ENCODE data around the gene ZDHHC3.
"Not testable (repeated sequence)": the region's sequence is repeated elsewhere in the genome, so short reads cannot be mapped to it uniquely, and the experiment has no call there.

The ZDHHC3 gene

DNA sequence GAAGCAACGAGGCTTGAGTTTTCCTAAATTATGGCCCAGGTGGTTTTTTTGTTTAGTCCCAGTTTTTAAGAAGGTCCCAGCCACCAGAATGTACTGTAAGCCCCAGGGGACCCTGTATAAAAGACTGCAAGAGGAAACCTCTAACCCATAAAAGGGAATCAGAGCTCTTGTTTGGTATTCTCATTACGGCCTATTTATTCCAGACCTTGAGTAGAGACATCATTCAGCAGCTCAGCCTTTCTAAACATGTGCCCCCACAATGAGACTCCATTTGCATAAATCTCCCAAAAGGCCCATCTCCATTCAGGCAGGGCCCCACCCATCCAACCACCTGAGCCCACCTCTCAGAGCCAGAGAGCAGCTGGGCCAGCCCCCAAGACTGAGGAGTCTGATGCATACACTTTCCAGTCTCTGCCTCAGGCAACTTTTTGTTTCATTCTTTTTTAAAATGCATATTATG lies 25.7 kb downstream of the ZDHHC3 start:
- peaks cover 15% of the 10 kb centered on the region for H3K4me1 ChIP-seq (ENCODE audit: control insufficient read depth, insufficient read depth, low read length)
- no peak overlapping the region for H3K4me3 ChIP-seq (ENCODE audit: low read depth, low read length)
- peaks cover 23% of the 10 kb centered on the region; the same call in 1 of the 2 replicates for H3K36me3 ChIP-seq (ENCODE audit: control insufficient read depth, insufficient read depth, low read length)
- H3K9me3 ChIP-seq (ENCODE audit: control insufficient read depth, insufficient read depth, low read length), result no peaks in the 10 kb centered on the region
- no peaks in the 10 kb centered on the region for H3K27me3 ChIP-seq (ENCODE audit: control insufficient read depth, insufficient read depth, low read length)
- H3K9ac ChIP-seq (ENCODE audit: low read depth, low read length), result no peak overlapping the region
- H3K27ac ChIP-seq (ENCODE audit: low read depth, low read length), result peak overlapping the region; percentile 53

DNA sequence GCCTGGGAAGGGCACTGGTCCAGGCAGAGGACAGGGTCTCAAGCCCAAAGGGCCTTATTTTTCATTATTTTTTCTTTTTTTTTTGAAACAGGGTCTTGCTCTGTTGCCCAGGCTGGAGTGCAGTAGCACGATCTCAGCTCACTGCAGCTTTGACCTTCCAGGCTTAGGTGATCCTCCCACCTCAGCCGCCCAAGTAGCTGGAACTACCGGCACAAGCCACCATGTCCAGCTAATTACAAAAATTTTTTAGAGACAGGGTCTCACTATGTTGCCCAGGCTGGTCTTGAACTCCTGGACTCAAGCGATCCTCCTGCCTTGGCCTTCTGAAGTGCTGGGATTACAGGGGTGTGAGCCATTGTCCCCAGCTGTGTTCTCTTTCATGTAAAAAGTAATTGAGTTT lies 26.2 kb downstream of the ZDHHC3 start:
- H3K4me3 ChIP-seq (ENCODE audit: low read depth, low read length); H3K9me3 ChIP-seq (ENCODE audit: control insufficient read depth, insufficient read depth, low read length); H3K9ac ChIP-seq (ENCODE audit: low read depth, low read length); H3K27me3 ChIP-seq (ENCODE audit: control insufficient read depth, insufficient read depth, low read length): not testable (repeated sequence)
- Histone ChIP-seq H3K27ac (ENCODE audit: low read depth, low read length) (peak overlapping the region; percentile 53), H3K36me3 (ENCODE audit: control insufficient read depth, insufficient read depth, low read length) (peaks cover 24% of the 10 kb centered on the region; the same call in 1 of the 2 replicates), H3K4me1 (ENCODE audit: control insufficient read depth, insufficient read depth, low read length) (peaks cover 15% of the 10 kb centered on the region)

DNA sequence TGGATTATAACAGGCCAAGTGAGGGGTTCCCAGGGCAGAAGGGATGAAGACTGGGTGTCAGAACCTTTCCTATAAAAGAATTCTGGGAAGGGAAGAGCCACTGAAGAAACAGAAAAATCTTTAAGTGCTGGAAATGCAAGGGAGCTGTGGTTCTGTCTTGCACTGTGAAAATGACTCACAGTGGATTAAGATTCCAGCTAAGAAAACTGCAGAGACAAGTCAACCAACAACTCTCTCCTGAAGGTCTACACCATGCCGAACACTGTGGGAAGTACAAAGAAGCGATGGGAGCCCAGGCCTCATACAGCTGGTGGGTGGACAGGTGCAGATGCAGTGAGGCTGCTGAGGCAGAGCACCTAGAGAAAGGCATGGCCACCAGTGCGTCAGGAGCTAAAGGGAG lies 27.7 kb downstream of the ZDHHC3 start:
- no peaks in the 10 kb centered on the region for H3K27me3 ChIP-seq (ENCODE audit: control insufficient read depth, insufficient read depth, low read length)
- H3K27ac ChIP-seq (ENCODE audit: low read depth, low read length), result no peak overlapping the region
- no peaks in the 10 kb centered on the region for H3K9me3 ChIP-seq (ENCODE audit: control insufficient read depth, insufficient read depth, low read length)
- H3K4me3 ChIP-seq (ENCODE audit: low read depth, low read length), result no peak overlapping the region
- H3K9ac ChIP-seq (ENCODE audit: low read depth, low read length), result no peak overlapping the region
- H3K4me1 ChIP-seq (ENCODE audit: control insufficient read depth, insufficient read depth, low read length), result peaks cover 15% of the 10 kb centered on the region
- peaks cover 19% of the 10 kb centered on the region for H3K36me3 ChIP-seq (ENCODE audit: control insufficient read depth, insufficient read depth, low read length)

DNA sequence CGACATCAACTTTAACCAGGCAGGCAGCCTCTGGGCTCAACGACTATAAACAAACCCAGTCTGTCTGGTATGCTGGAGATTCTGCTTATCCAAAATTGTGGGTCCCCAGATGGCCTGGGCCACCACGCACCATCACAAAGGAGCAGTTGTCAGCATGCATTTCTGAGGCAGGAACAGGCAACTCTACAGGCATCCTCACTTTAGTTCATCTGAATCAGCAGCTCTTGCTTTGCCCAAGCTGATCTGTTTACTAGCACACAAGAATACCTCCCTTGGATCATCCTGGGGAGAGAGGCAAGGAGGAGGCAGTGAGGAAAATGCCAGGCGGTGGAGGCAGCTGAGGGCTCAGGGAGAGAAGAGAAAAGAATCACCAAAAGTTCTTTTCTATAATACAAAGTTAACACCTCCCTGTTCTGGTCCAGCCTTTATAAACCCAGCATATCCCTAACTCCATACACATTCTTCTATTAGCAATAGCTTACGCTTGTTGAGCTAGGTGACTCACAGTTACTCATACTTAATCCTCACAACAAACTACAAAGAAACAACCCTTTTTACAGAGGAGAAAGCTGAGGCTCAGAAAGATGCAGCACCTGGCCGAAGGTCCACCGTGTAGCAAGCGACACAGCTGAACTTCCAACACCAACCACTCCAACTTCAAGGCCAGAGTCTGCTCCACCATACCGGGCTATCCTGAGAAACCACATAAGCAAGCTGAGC lies 33.6 kb downstream of the ZDHHC3 start:
- H3K27ac ChIP-seq (ENCODE audit: low read depth, low read length), result no peak overlapping the region
- H3K27me3 ChIP-seq (ENCODE audit: control insufficient read depth, insufficient read depth, low read length), result no peaks in the 10 kb centered on the region
- no peak overlapping the region for H3K4me3 ChIP-seq (ENCODE audit: low read depth, low read length)
- peaks cover 65% of the 10 kb centered on the region for H3K36me3 ChIP-seq (ENCODE audit: control insufficient read depth, insufficient read depth, low read length)
- H3K9me3 ChIP-seq (ENCODE audit: control insufficient read depth, insufficient read depth, low read length), result no peaks in the 10 kb centered on the region
- H3K9ac ChIP-seq (ENCODE audit: low read depth, low read length), result no peak overlapping the region
- H3K4me1 ChIP-seq (ENCODE audit: control insufficient read depth, insufficient read depth, low read length), result no peaks in the 10 kb centered on the region

DNA sequence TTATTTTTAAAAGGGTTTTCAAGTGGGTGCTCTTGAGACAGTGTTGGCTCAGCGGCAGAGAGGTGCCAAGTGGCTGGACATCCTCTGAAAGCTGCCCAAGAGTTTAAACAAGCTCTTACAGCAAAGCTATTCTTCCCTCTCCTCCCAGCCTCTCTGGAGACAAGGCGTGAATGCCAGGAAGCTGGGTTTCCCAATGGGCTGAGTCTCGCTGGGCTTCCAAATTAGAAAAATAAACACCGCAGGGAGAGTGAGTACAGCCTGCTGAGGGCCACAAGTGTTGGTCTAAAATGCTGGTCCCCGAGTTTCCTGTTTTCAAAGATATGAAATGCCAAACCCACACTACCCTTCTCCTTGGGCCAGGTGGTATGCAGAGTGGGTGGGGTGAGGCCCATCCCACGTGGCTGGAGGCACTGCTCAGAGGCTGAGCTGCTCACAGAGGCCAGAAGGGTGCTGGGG lies 36.4 kb downstream of the ZDHHC3 start:
- no peak overlapping the region for H3K9ac ChIP-seq (ENCODE audit: low read depth, low read length)
- H3K36me3 ChIP-seq (ENCODE audit: control insufficient read depth, insufficient read depth, low read length), result peaks cover 64% of the 10 kb centered on the region
- H3K4me3 ChIP-seq (ENCODE audit: low read depth, low read length), result no peak overlapping the region
- no peaks in the 10 kb centered on the region for H3K9me3 ChIP-seq (ENCODE audit: control insufficient read depth, insufficient read depth, low read length)
- H3K4me1 ChIP-seq (ENCODE audit: control insufficient read depth, insufficient read depth, low read length), result no peaks in the 10 kb centered on the region
- no peak overlapping the region for H3K27ac ChIP-seq (ENCODE audit: low read depth, low read length)
- no peaks in the 10 kb centered on the region for H3K27me3 ChIP-seq (ENCODE audit: control insufficient read depth, insufficient read depth, low read length)

DNA sequence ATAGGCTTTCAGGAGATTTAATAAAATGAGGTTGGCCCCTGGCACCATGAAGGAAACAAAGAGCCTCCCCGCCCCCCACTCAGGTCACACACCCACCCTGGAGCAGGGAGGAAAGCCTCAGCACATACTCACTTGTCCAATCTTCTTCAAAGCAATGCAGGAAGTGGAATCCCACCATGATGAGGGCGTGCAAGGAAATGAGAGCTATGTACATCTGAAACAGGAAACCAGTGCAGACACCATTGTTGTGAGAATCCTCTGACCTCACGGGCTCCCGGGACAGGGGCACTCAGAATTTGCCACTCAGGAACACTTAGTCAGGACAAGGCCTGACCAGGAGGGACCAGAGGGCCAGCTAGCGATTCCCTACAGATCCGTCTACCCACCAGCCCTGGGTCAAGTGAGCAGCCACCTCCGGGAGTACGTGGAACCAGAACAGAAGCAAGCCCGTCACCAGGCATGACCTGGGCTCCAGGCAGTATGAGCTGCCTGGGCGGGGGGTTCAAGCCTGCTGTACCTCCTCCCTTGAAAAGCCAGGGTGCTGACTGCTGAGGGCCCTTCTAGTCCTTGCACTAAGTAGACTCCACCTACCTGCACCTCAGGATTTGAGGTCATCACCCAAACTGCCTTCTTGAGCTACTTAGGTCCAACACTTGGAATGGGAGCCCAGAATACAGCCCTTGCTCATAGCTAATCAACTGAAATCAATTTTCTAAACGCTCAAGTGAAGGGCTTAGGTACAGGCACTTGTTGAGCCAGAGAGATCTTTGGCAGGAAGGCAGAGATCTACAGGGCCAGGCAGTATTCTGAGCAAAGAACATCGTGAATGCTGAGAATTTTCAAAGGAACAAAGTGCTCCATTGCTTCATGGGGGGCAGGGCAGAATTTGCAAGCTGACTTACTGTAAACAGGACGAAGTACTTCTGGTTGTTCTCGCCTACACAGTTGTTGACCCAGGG lies 42.7 kb downstream of the ZDHHC3 start:
- H3K9ac ChIP-seq (ENCODE audit: low read depth, low read length), result no peak overlapping the region
- no peaks in the 10 kb centered on the region for H3K9me3 ChIP-seq (ENCODE audit: control insufficient read depth, insufficient read depth, low read length)
- H3K4me1 ChIP-seq (ENCODE audit: control insufficient read depth, insufficient read depth, low read length), result peaks cover 12% of the 10 kb centered on the region
- no peaks in the 10 kb centered on the region for H3K27me3 ChIP-seq (ENCODE audit: control insufficient read depth, insufficient read depth, low read length)
- no peak overlapping the region for H3K4me3 ChIP-seq (ENCODE audit: low read depth, low read length)
- peak overlapping the region; percentile 40 for H3K27ac ChIP-seq (ENCODE audit: low read depth, low read length)
- peaks cover 66% of the 10 kb centered on the region for H3K36me3 ChIP-seq (ENCODE audit: control insufficient read depth, insufficient read depth, low read length)

DNA sequence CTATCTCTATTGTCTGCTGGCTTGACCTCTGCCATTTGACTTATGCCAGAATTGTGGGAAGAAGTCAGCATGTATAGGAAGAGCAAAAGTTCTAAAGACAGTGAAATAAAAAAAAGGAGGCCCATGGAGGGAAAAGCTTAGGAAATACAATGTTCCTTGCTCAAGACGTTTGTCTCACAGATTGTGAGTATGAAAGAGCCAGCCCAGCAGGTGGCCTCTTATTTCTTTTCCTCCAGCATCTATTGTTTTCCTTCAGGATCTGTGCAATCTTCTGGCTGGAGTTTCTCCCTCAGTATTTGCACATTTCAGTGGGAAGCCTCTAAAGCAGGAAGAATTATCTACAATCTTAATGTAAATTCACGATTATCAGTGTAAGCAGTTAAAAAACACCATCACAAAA lies 43.7 kb downstream of the ZDHHC3 start:
- Histone ChIP-seq H3K4me3 (ENCODE audit: low read depth, low read length) (no peak overlapping the region), H3K27ac (ENCODE audit: low read depth, low read length) (peak overlapping the region; percentile 68)

DNA sequence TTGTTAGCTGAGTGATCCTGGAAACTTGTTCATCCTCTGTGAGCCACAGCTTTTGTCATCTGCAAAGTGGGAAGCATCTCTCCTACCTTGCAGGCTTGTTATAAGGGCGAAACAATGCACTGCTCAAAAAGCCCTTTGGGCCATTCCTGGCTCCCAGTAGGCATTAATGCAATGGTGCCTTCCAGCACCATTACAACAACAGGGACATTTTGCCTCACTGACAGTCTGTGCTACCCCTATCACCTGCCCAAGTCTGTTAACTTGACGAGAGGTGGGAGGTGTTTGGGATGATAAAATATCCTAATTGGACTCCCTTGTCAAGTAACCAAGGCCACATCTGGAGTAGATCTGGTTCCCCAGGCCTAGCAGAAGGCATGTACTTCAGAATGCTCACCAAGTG lies 44.2 kb downstream of the ZDHHC3 start:
- H3K27ac ChIP-seq (ENCODE audit: low read depth, low read length), result peak overlapping the region; percentile 68
- no peak overlapping the region for H3K9ac ChIP-seq (ENCODE audit: low read depth, low read length)
- no peaks in the 10 kb centered on the region for H3K9me3 ChIP-seq (ENCODE audit: control insufficient read depth, insufficient read depth, low read length)
- H3K27me3 ChIP-seq (ENCODE audit: control insufficient read depth, insufficient read depth, low read length), result no peaks in the 10 kb centered on the region
- H3K36me3 ChIP-seq (ENCODE audit: control insufficient read depth, insufficient read depth, low read length), result peaks cover 69% of the 10 kb centered on the region
- H3K4me3 ChIP-seq (ENCODE audit: low read depth, low read length), result no peak overlapping the region
- H3K4me1 ChIP-seq (ENCODE audit: control insufficient read depth, insufficient read depth, low read length), result peaks cover 12% of the 10 kb centered on the region

More for the DNA sequence above, 43.7 kb downstream of the ZDHHC3 start:
- H3K36me3 ChIP-seq (ENCODE audit: control insufficient read depth, insufficient read depth, low read length), result peaks cover 67% of the 10 kb centered on the region
- no peak overlapping the region for H3K9ac ChIP-seq (ENCODE audit: low read depth, low read length)
- no peaks in the 10 kb centered on the region for H3K27me3 ChIP-seq (ENCODE audit: control insufficient read depth, insufficient read depth, low read length)
- H3K4me1 ChIP-seq (ENCODE audit: control insufficient read depth, insufficient read depth, low read length), result peaks cover 12% of the 10 kb centered on the region
- H3K9me3 ChIP-seq (ENCODE audit: control insufficient read depth, insufficient read depth, low read length), result no peaks in the 10 kb centered on the region

DNA sequence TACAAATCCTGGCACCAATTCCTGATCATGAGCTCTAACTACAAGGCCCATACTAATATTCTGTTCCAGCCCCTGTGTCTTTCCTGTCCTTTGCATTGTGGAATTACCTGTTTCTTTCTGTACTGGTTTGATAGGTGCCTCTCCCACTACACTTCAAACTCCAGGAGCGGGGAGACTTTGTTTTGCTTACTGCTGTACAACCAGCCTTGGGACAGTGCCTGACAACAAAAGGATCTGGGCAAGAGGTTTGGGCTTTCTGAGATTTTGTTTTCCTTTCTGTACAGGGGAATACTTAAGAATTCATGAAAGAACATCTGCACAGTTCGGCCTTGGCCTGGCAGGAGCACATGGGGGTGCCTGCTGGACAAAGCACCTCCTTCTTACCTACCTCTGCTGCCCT lies 45.1 kb downstream of the ZDHHC3 start:
- Histone ChIP-seq H3K36me3 (ENCODE audit: control insufficient read depth, insufficient read depth, low read length) (peaks cover 77% of the 10 kb centered on the region), H3K27ac (ENCODE audit: low read depth, low read length) (no peak overlapping the region), H3K9ac (ENCODE audit: low read depth, low read length) (no peak overlapping the region), H3K4me1 (ENCODE audit: control insufficient read depth, insufficient read depth, low read length) (peaks cover 12% of the 10 kb centered on the region), H3K9me3 (ENCODE audit: control insufficient read depth, insufficient read depth, low read length) (no peaks in the 10 kb centered on the region), H3K4me3 (ENCODE audit: low read depth, low read length) (no peak overlapping the region), H3K27me3 (ENCODE audit: control insufficient read depth, insufficient read depth, low read length) (no peaks in the 10 kb centered on the region)

DNA sequence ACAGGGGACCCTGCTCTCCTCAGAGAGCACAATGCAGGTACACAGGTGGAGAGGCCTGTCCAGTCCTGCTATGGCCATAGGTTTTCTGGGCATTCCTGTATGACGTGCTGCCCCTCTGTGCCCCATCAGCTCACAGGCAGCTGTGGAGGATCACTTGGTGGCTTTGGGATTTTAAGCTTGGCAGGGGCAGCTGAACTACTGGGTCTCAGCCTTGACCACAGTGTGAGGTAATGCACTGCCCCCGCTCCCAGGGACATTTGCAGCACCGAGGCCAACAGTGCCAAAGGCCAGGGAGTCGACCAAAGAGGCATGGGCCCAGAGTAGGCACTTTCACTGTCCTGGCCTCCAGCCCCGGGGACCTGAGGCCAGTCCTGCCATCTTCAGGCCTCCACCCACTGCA lies 46.2 kb downstream of the ZDHHC3 start:
- no peaks in the 10 kb centered on the region for H3K9me3 ChIP-seq (ENCODE audit: control insufficient read depth, insufficient read depth, low read length)
- no peak overlapping the region for H3K9ac ChIP-seq (ENCODE audit: low read depth, low read length)
- peaks cover 12% of the 10 kb centered on the region for H3K4me1 ChIP-seq (ENCODE audit: control insufficient read depth, insufficient read depth, low read length)
- no peaks in the 10 kb centered on the region for H3K27me3 ChIP-seq (ENCODE audit: control insufficient read depth, insufficient read depth, low read length)
- no peak overlapping the region for H3K27ac ChIP-seq (ENCODE audit: low read depth, low read length)
- H3K36me3 ChIP-seq (ENCODE audit: control insufficient read depth, insufficient read depth, low read length), result peaks cover 84% of the 10 kb centered on the region
- H3K4me3 ChIP-seq (ENCODE audit: low read depth, low read length), result no peak overlapping the region

DNA sequence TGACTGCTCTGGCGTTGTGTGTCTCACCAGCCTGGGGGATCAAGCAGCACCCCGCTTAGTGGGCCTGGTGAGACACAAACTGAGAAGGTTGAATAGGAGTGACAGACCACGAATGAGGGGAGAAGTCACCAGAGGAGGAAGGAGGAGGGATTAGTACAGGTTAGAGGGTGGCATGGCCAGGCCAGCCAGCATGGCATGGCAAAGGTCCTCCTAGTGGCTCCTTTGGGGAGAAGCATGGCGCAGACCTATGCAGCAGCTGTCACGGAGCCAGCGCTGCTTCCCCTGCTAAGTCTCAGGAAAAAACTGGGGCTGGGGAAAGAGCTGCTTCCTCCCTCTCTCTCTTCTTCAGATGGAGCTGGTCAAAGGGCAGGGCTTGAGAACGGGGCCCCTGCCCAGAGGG lies 48.6 kb downstream of the ZDHHC3 start:
- no peak overlapping the region for H3K27ac ChIP-seq (ENCODE audit: low read depth, low read length)
- no peaks in the 10 kb centered on the region for H3K27me3 ChIP-seq (ENCODE audit: control insufficient read depth, insufficient read depth, low read length)
- H3K36me3 ChIP-seq (ENCODE audit: control insufficient read depth, insufficient read depth, low read length), result peaks cover 69% of the 10 kb centered on the region
- H3K4me1 ChIP-seq (ENCODE audit: control insufficient read depth, insufficient read depth, low read length), result peaks cover 1% of the 10 kb centered on the region; the same call in 1 of the 2 replicates
- H3K9ac ChIP-seq (ENCODE audit: low read depth, low read length), result no peak overlapping the region
- H3K9me3 ChIP-seq (ENCODE audit: control insufficient read depth, insufficient read depth, low read length), result no peaks in the 10 kb centered on the region
- no peak overlapping the region for H3K4me3 ChIP-seq (ENCODE audit: low read depth, low read length)
